Peyer's patch (tissue), 4 donors: ENCODE results near the gene VWA7. TPM values are rescaled to one million over a fixed set of nuclear protein-coding genes. Genes with fewer than 3 reads are reported as not detected.
"Not testable (repeated sequence)": the region's sequence is repeated elsewhere in the genome, so short reads cannot be mapped to it uniquely, and the experiment has no call there.

Source experiments
- DNase-seq, 3 donors: peaks; one replicate each; pipeline ENCODE4 v3.0.0-alpha.2; 2017 to 2019
- H3K27ac ChIP-seq, 4 donors: fragments of 200-600 bp; sonication (generic); one replicate each; pipeline ENCODE4 v1.5.1; 2016 to 2019
- H3K27me3 ChIP-seq, 2 donors: fragments of 200-600 bp; sonication (generic); one replicate each; pipeline ENCODE4 v1.5.1; 2019
- H3K36me3 ChIP-seq, 3 donors: fragments of 200-600 bp; sonication (generic); one replicate each; pipeline ENCODE4 v1.5.1; 2016 to 2019
- H3K4me1 ChIP-seq, 4 donors: fragments of 200-600 bp; sonication (generic); one replicate each; pipeline ENCODE4 v1.5.1; 2016 to 2019
- H3K4me3 ChIP-seq, 4 donors: fragments of 200-600 bp; sonication (generic); 1 replicate in 3 of 4; 2 replicates in 1 of 4; pipeline ENCODE4 v1.5.1; 2016 to 2019; ENCODE audit warnings: mild to moderate bottlenecking in 1 of 4
- H3K9me3 ChIP-seq, 4 donors: fragments of 200-600 bp; sonication (generic); one replicate each; pipeline ENCODE4 v1.5.1; 2016 to 2019; ENCODE audit warnings: mild to moderate bottlenecking in 1 of 4
- CTCF ChIP-seq, 6 experiments: fragments of 450-650 bp in 4 of 6; fragments of 200-600 bp in 2 of 6; sonication (generic) in 1 of 6; IDR thresholded peaks; one replicate each; pipeline ENCODE4 v1.5.1; 2017 to 2019; ENCODE audit warnings: antibody characterized with exemption in 6 of 6, mild to moderate bottlenecking in 3 of 6, moderate library complexity in 1 of 6
- POLR2A ChIP-seq, 2 donors: fragments of 450-650 bp; IDR thresholded peaks; one replicate each; pipeline ENCODE4 v1.5.1; 2017; ENCODE audit warnings: antibody characterized with exemption in 2 of 2, mild to moderate bottlenecking in 2 of 2, moderate library complexity in 2 of 2
- total RNA-seq, 4 donors: library from RNA; depleted of rRNA; stranded (reverse); fragments of >200 nt; gene quantifications; one replicate each; pipeline ENCODE4 v1.1.0, GENCODE V29; 2016

The VWA7 gene, protein sequence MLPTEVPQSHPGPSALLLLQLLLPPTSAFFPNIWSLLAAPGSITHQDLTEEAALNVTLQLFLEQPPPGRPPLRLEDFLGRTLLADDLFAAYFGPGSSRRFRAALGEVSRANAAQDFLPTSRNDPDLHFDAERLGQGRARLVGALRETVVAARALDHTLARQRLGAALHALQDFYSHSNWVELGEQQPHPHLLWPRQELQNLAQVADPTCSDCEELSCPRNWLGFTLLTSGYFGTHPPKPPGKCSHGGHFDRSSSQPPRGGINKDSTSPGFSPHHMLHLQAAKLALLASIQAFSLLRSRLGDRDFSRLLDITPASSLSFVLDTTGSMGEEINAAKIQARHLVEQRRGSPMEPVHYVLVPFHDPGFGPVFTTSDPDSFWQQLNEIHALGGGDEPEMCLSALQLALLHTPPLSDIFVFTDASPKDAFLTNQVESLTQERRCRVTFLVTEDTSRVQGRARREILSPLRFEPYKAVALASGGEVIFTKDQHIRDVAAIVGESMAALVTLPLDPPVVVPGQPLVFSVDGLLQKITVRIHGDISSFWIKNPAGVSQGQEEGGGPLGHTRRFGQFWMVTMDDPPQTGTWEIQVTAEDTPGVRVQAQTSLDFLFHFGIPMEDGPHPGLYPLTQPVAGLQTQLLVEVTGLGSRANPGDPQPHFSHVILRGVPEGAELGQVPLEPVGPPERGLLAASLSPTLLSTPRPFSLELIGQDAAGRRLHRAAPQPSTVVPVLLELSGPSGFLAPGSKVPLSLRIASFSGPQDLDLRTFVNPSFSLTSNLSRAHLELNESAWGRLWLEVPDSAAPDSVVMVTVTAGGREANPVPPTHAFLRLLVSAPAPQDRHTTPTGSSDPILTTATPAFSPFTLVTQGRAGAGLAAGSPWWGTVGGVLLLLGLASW
- total RNA-seq = 10 to 100 TPM in 3 of 4 donors, not detected in 1; 16.8 to 26.0 (median 19.7) TPM

DNA sequence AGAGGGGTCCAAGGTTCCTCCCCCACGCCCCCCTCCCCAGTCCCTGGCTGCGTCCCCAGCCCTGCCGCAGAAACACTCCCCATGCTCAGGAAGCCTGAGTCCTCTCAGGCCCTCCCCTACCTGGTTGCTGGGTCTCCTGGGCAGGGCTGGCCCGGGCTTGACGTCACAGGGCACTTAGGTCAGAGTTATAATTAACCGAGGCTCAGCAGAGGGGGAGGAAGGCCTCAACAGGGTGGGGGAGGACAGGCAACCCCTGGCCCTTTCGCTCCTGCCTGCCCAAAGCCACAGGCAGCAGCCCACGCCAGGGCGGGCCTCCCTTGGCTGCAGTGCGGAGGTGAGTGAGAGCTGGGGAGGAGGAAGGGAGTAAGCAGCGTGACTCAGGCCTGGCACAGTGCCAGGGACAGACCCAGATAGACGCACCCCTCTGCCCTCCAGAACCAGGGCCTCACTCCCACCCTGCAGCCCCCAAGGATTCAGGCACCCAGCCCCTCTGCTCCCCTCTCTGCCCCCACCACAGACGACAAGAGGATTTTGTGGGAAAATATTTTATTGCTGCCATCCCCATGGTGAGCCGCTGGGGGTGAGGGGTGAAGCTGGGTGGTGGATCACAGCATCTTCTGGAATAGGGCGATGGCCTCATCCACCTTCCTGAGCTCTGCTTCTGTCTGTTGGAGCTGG is at the start of gene VWA7:
Gene VWA7 (minus strand): TSS at position 340 of the 678 bp plus-strand sequence. CDS start 549 bp downstream, outside the sequence.
- peak; percentile 58 to 90 (median 85) for DNase-seq
- Histone ChIP-seq H3K27me3 (no peaks in the 10 kb centered on the region), H3K9me3 (no peaks in the 10 kb centered on the region), H3K27ac (peak within 1 kb of the TSS; percentile 45 to 76 (median 56)), H3K36me3 (peaks cover 0 to 42% (median 0%) of the 10 kb centered on the region in 3 donors), H3K4me1 (peaks cover 0 to 31% (median 8%) of the 10 kb centered on the region in 4 donors), H3K4me3 (peak within 1 kb of the TSS in 2 of 4 donors; percentile 26 to 36)
- TF ChIP-seq CTCF (IDR thresholded peaks at IDR 0.05) = peak in 2 of 6 experiments; percentile 4 to 12
- peak; percentile 34 to 68 for TF ChIP-seq POLR2A (IDR thresholded peaks at IDR 0.05)

DNA sequence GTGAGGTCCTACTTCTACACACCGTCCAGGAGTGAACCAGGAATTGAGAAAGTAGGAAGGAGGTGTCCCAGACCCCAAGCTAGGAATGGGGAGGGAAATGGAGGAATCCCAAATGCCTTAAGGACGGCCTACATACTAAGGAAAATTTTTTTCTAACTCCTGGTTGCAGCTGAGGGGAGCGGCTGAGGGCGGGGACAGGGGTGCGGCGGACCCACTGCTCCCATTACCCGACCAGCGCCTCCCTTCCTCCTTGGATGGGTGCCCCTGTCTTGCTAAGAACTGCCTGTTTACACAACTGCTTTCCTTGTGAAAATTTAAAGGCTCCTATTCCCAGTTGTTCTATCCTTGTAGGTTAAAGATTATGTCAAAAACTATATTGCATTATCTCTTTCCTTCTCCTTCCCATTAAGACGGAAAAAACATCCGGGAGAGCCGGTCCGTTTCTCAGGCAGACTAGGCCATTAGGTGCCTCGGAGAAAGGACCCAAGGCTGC is 49.7 kb upstream of the VWA7 start:
- peak; percentile 30 to 65 for TF ChIP-seq POLR2A (IDR thresholded peaks at IDR 0.05)
- TF ChIP-seq CTCF (IDR thresholded peaks at IDR 0.05) = no peak
- peak; percentile 69 to 92 (median 87) for DNase-seq
- H3K9me3 ChIP-seq = no peaks in the 10 kb centered on the region
- peak overlapping the region; percentile 51 to 80 (median 68) for H3K4me3 ChIP-seq
- no peaks in the 10 kb centered on the region for H3K36me3 ChIP-seq
- no peaks in the 10 kb centered on the region for H3K27me3 ChIP-seq
- peak overlapping the region; percentile 88 to 93 (median 92) for H3K27ac ChIP-seq
- H3K4me1 ChIP-seq = peaks cover 0 to 48% (median 5%) of the 10 kb centered on the region in 4 donors

- H3K4me1 ChIP-seq = peaks cover 0 to 44% (median 5%) of the 10 kb centered on the region in 4 donors
- no peaks in the 10 kb centered on the region for H3K27me3 ChIP-seq
- no peak for TF ChIP-seq POLR2A (IDR thresholded peaks at IDR 0.05)
- no peak for TF ChIP-seq CTCF (IDR thresholded peaks at IDR 0.05)
- no peak overlapping the region for H3K4me3 ChIP-seq
- H3K27ac ChIP-seq = peak overlapping the region; percentile 88 to 93 (median 92)
- no peaks in the 10 kb centered on the region for H3K36me3 ChIP-seq
- no peak for DNase-seq
- no peaks in the 10 kb centered on the region for H3K9me3 ChIP-seq
Measured at GRCh38 chr6:31825553-31825952, 48.4 kb upstream of the VWA7 start.

- H3K27me3 ChIP-seq, H3K36me3 ChIP-seq, DNase-seq, H3K9me3 ChIP-seq, H3K4me3 ChIP-seq: not testable (repeated sequence)
- Histone ChIP-seq H3K27ac (peak overlapping the region; percentile 2 to 96 (median 66)), H3K4me1 (peaks cover 0 to 60% (median 7%) of the 10 kb centered on the region in 4 donors)
Measured at GRCh38 chr6:31823592-31824196, 46.6 kb upstream of the VWA7 start.

GRCh38 chr6:31822036-31822821 is 45.1 kb upstream of the VWA7 start:
- peak; percentile 68 to 89 (median 88) for DNase-seq
- no peaks in the 10 kb centered on the region for H3K27me3 ChIP-seq
- H3K4me3 ChIP-seq = peak overlapping the region; percentile 49 to 59 (median 54)
- no peaks in the 10 kb centered on the region for H3K36me3 ChIP-seq
- peak overlapping the region; percentile 89 to 96 (median 94) for H3K27ac ChIP-seq
- peaks cover 0 to 67% (median 9%) of the 10 kb centered on the region in 4 donors for H3K4me1 ChIP-seq
- H3K9me3 ChIP-seq = no peaks in the 10 kb centered on the region
- TF ChIP-seq CTCF (IDR thresholded peaks at IDR 0.05) (no peak), POLR2A (IDR thresholded peaks at IDR 0.05) (peak; percentile 39 to 73)
